A172 (cell line): Measurements from ENCODE around the gene SLC12A8. TPM values are rescaled to one million over a fixed set of nuclear protein-coding genes. Genes with fewer than 3 reads are reported as not detected.

Source experiments
- DNase-seq: peaks from one replicate; pipeline ENCODE4 v3.0.0-alpha.2; 2015; ENCODE audit warnings: low spot score
- total RNA-seq: library from RNA; depleted of rRNA; stranded (reverse); fragments of >200 nt; shearing (Covaris generic); gene quantifications from 2 replicates; pipeline ENCODE4 v1.2.3, GENCODE V29; 2014

Gene SLC12A8
- total RNA-seq, 1 experiment from 2014 or later, result 10.7 TPM

- peak; percentile 100 for DNase-seq
Measured at GRCh38 chr3:125110016-125110875, 102.3 kb downstream of the SLC12A8 start.

GRCh38 chr3:125109536-125109925 is 103.0 kb downstream of the SLC12A8 start:
- no peak for DNase-seq

GRCh38 chr3:125108833-125109535 is 103.6 kb downstream of the SLC12A8 start:
- no peak for DNase-seq

- DNase-seq, result peak; percentile 88
Measured at GRCh38 chr3:125107861-125108567, 104.5 kb downstream of the SLC12A8 start.

- DNase-seq, result no peak
Measured at GRCh38 chr3:125107363-125107762, 105.2 kb downstream of the SLC12A8 start.

GRCh38 chr3:125105116-125105515 is 107.4 kb downstream of the SLC12A8 start:
- no peak for DNase-seq

- no peak for DNase-seq
Measured at GRCh38 chr3:125104639-125105038, 107.9 kb downstream of the SLC12A8 start.

GRCh38 chr3:125103406-125103805 is 109.1 kb downstream of the SLC12A8 start:
- no peak for DNase-seq

- no peak for DNase-seq
Measured at GRCh38 chr3:125102470-125102869, 110.1 kb downstream of the SLC12A8 start.

GRCh38 chr3:125098611-125099291 is 113.8 kb downstream of the SLC12A8 start:
- no peak for DNase-seq

- DNase-seq, result no peak
Measured at GRCh38 chr3:125090649-125091048, 121.9 kb downstream of the SLC12A8 start.

GRCh38 chr3:125087768-125088391 is 124.7 kb downstream of the SLC12A8 start:
- DNase-seq, result peak; percentile 71

- no peak for DNase-seq
Measured at GRCh38 chr3:125085166-125085565, 127.4 kb downstream of the SLC12A8 start.

- DNase-seq, result peak; percentile 81
Measured at GRCh38 chr3:125083776-125084175, 128.8 kb downstream of the SLC12A8 start.

GRCh38 chr3:125082339-125082738 is 130.2 kb downstream of the SLC12A8 start:
- DNase-seq, result peak; percentile 44

- DNase-seq, result no peak
Measured at GRCh38 chr3:125080077-125080476, 132.5 kb downstream of the SLC12A8 start.

- DNase-seq, result peak; percentile 63
Measured at GRCh38 chr3:125079675-125080045, 132.9 kb downstream of the SLC12A8 start.

GRCh38 chr3:125078951-125079674 is 133.4 kb downstream of the SLC12A8 start:
- no peak for DNase-seq

GRCh38 chr3:125077864-125078263 is 134.7 kb downstream of the SLC12A8 start:
- DNase-seq, result no peak

GRCh38 chr3:125076464-125076863 is 136.1 kb downstream of the SLC12A8 start:
- DNase-seq, result no peak

- DNase-seq, result no peak
Measured at GRCh38 chr3:125075738-125076137, 136.8 kb downstream of the SLC12A8 start.
